ENCODE results near the gene MTUS2.

MTUS2 gene

DNA sequence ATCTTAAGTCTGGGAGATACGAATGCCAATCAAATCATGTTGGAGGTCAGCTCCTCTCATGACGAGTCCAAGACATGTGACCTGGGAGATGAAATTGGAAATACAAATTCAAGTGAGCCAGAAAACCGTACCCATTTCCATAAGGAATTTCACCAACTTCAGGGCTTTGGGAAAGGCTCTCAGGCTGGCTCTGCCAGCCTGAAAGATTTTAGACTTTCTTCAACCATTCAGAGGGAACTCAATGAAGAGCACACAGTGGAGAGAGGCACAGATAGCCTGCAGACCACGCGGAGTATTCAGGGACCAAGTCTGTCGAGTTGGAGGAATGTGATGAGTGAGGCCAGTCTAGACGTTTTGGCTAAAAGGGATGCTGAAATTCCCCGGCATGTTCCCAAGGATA is 204.6 kb downstream of the MTUS2 start:
- Histone ChIP-seq H3K27me3 (ENCODE audit: control insufficient read depth, low read length) (no peaks in the 10 kb centered on the region), H3K36me3 (ENCODE audit: control insufficient read depth, low read length) (no peaks in the 10 kb centered on the region), H3F3A (ENCODE audit: control insufficient read depth, insufficient read depth) (no peaks in the 10 kb centered on the region), H4K20me1 (ENCODE audit: control insufficient read depth, insufficient read depth, low read depth, low read length) (no peaks in the 10 kb centered on the region), H3K27ac (ENCODE audit: low read depth, low read length) (no peak overlapping the region), H3K4me1 (ENCODE audit: control insufficient read depth, low read length) (no peaks in the 10 kb centered on the region), H3K9me3 (ENCODE audit: control insufficient read depth, insufficient read depth, low read length) (no peaks in the 10 kb centered on the region), H3K9me2 (replicated peaks; ENCODE audit: control insufficient read depth, low read length) (no peaks in the 10 kb centered on the region), H3K79me2 (ENCODE audit: control insufficient read depth, low read length) (no peaks in the 10 kb centered on the region), H3K4me2 (ENCODE audit: low read length) (no peak overlapping the region), H3K4me3 (ENCODE audit: low read length) (no peak overlapping the region)
- TF ChIP-seq, protein P1, sequence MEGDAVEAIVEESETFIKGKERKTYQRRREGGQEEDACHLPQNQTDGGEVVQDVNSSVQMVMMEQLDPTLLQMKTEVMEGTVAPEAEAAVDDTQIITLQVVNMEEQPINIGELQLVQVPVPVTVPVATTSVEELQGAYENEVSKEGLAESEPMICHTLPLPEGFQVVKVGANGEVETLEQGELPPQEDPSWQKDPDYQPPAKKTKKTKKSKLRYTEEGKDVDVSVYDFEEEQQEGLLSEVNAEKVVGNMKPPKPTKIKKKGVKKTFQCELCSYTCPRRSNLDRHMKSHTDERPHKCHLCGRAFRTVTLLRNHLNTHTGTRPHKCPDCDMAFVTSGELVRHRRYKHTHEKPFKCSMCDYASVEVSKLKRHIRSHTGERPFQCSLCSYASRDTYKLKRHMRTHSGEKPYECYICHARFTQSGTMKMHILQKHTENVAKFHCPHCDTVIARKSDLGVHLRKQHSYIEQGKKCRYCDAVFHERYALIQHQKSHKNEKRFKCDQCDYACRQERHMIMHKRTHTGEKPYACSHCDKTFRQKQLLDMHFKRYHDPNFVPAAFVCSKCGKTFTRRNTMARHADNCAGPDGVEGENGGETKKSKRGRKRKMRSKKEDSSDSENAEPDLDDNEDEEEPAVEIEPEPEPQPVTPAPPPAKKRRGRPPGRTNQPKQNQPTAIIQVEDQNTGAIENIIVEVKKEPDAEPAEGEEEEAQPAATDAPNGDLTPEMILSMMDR (IDR thresholded peaks at IDR 0.05; ENCODE audit: low read depth, low read length, poor library complexity, severe bottlenecking), result no peak
- TF ChIP-seq EZH2phosphoT487 (IDR thresholded peaks at IDR 0.05; ENCODE audit: borderline replicate concordance, low read length), result no peak

DNA sequence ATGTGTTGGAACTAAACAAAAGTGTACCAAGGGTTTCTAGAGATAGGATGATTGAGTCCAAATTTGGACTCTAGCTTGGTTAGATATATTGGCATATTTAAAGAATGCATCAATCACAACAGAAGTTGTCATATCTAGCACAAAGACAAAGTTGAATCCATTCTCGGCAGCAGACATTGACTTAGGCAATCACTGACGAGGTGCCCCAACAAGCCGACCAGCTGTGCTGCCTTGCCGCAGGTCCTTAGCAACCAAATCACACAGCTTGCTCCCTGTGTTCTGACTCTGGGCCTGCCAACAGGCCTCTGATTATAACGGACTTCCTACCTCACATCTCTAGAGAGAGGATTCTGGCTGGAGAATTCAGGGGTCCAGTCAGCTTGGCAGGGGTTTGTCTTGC is 208.7 kb downstream of the MTUS2 start:
- Histone ChIP-seq H3K4me1 (ENCODE audit: control insufficient read depth, low read length) (no peaks in the 10 kb centered on the region), H3K27ac (ENCODE audit: low read depth, low read length) (no peak overlapping the region), H4K20me1 (ENCODE audit: control insufficient read depth, insufficient read depth, low read depth, low read length) (no peaks in the 10 kb centered on the region), H3K4me3 (ENCODE audit: low read length) (no peak overlapping the region), H3K9me2 (replicated peaks; ENCODE audit: control insufficient read depth, low read length) (no peaks in the 10 kb centered on the region), H3K79me2 (ENCODE audit: control insufficient read depth, low read length) (no peaks in the 10 kb centered on the region), H3K4me2 (ENCODE audit: low read length) (no peak overlapping the region), H3F3A (ENCODE audit: control insufficient read depth, insufficient read depth) (no peaks in the 10 kb centered on the region), H3K36me3 (ENCODE audit: control insufficient read depth, low read length) (no peaks in the 10 kb centered on the region), H3K27me3 (ENCODE audit: control insufficient read depth, low read length) (no peaks in the 10 kb centered on the region), H3K9me3 (ENCODE audit: control insufficient read depth, insufficient read depth, low read length) (no peaks in the 10 kb centered on the region)
- TF ChIP-seq, protein P1 (IDR thresholded peaks at IDR 0.05; ENCODE audit: low read depth, low read length, poor library complexity, severe bottlenecking), result no peak
- no peak for TF ChIP-seq EZH2phosphoT487 (IDR thresholded peaks at IDR 0.05; ENCODE audit: borderline replicate concordance, low read length)

DNA sequence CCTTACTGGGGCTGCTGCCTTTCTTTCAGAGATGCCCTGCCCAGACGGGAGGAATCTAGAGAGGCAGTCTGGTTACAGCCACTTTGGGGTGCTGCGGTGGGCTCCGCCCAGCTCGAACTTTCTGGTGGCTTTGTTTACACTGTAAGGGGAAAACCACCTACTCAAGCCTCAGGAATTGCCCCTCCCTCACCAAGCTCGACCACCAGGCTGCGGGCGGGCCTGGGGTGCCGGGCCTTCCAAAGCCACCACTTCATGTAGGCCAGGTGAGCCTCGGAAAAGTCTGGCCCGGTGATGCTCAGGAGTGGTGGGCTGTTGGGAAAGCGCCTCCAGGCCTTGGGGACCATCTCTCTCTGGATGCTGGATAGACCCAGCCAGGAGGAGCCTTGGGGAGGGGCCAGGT is 218.6 kb downstream of the MTUS2 start:
- Histone ChIP-seq H3K27ac (ENCODE audit: low read depth, low read length) (no peak overlapping the region), H3K9me2 (replicated peaks; ENCODE audit: control insufficient read depth, low read length) (no peaks in the 10 kb centered on the region), H3K4me3 (ENCODE audit: low read length) (no peak overlapping the region), H3K36me3 (ENCODE audit: control insufficient read depth, low read length) (no peaks in the 10 kb centered on the region), H3K27me3 (ENCODE audit: control insufficient read depth, low read length) (no peaks in the 10 kb centered on the region), H4K20me1 (ENCODE audit: control insufficient read depth, insufficient read depth, low read depth, low read length) (no peaks in the 10 kb centered on the region), H3K4me1 (ENCODE audit: control insufficient read depth, low read length) (no peaks in the 10 kb centered on the region), H3K79me2 (ENCODE audit: control insufficient read depth, low read length) (no peaks in the 10 kb centered on the region), H3K4me2 (ENCODE audit: low read length) (no peak overlapping the region), H3F3A (ENCODE audit: control insufficient read depth, insufficient read depth) (no peaks in the 10 kb centered on the region), H3K9me3 (ENCODE audit: control insufficient read depth, insufficient read depth, low read length) (no peaks in the 10 kb centered on the region)
- no peak for TF ChIP-seq EZH2phosphoT487 (IDR thresholded peaks at IDR 0.05; ENCODE audit: borderline replicate concordance, low read length)
- TF ChIP-seq, protein P1 (IDR thresholded peaks at IDR 0.05; ENCODE audit: low read depth, low read length, poor library complexity, severe bottlenecking), result no peak

DNA sequence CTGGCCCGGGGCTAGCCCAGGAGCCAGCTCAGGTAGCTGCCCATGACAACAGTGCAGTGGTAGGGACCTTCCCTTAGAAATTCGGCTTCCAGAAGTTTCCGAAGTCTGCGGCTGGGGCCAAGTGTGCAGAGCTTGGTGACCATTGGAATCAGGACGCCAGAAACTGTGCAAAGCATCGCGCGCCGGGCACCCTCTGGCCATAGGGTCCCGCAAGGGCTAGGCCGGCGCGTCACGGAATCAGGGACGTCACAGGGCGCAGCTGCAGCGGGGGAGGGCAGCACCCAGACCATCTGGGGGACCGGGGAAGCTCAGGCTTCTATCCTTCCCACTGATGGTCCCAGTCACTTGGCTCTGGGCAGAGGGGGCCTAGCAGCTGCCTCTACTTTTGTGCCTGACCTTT is 219.1 kb downstream of the MTUS2 start:
- TF ChIP-seq, protein P1 (IDR thresholded peaks at IDR 0.05; ENCODE audit: low read depth, low read length, poor library complexity, severe bottlenecking), result no peak
- no peak for TF ChIP-seq EZH2phosphoT487 (IDR thresholded peaks at IDR 0.05; ENCODE audit: borderline replicate concordance, low read length)
- Histone ChIP-seq H3K36me3 (ENCODE audit: control insufficient read depth, low read length) (no peaks in the 10 kb centered on the region), H3K9me3 (ENCODE audit: control insufficient read depth, insufficient read depth, low read length) (no peaks in the 10 kb centered on the region), H3K79me2 (ENCODE audit: control insufficient read depth, low read length) (no peaks in the 10 kb centered on the region), H3F3A (ENCODE audit: control insufficient read depth, insufficient read depth) (no peaks in the 10 kb centered on the region), H3K4me3 (ENCODE audit: low read length) (no peak overlapping the region), H3K4me2 (ENCODE audit: low read length) (no peak overlapping the region), H3K4me1 (ENCODE audit: control insufficient read depth, low read length) (no peaks in the 10 kb centered on the region), H4K20me1 (ENCODE audit: control insufficient read depth, insufficient read depth, low read depth, low read length) (no peaks in the 10 kb centered on the region), H3K27me3 (ENCODE audit: control insufficient read depth, low read length) (no peaks in the 10 kb centered on the region), H3K27ac (ENCODE audit: low read depth, low read length) (no peak overlapping the region), H3K9me2 (replicated peaks; ENCODE audit: control insufficient read depth, low read length) (no peaks in the 10 kb centered on the region)

Data from DOHH2 (cell line).